HepG2 (cell line): ENCODE data around the gene CCDC93. TPM values are rescaled to one million over a fixed set of nuclear protein-coding genes. Genes with fewer than 3 reads are reported as not detected.

Experiments
- ASH2L ChIP-seq: fragments of 300-600, 200-600 bp; sonication (generic); IDR thresholded peaks from 2 replicates; pipeline ENCODE4 v1.7.0; 2017; ENCODE audit warnings: low read depth, mild to moderate bottlenecking, moderate library complexity, mixed read lengths, low read length; ENCODE audit not compliant: insufficient read length
- IRF1 ChIP-seq: sonication (generic); formaldehyde crosslinking; IDR thresholded peaks from 2 replicates; pipeline ENCODE4 v1.4.0; 2020; ENCODE audit warnings: low read depth, mild to moderate bottlenecking, missing genetic modification reagents
- MTERF4 ChIP-seq: sonication (generic); formaldehyde crosslinking; IDR thresholded peaks from 2 replicates; pipeline ENCODE4 v1.8.0; 2023; ENCODE audit warnings: mild to moderate bottlenecking, missing genetic modification reagents
- NR2F1 ChIP-seq, 2 experiments: fragments of 450-650 bp in 1 of 2; formaldehyde crosslinking in 1 of 2; IDR thresholded peaks; 2 replicates each; pipeline versions ENCODE4 v1.5.0 to v1.6.1; 2016 to 2020; ENCODE audit warnings: mild to moderate bottlenecking in 1 of 2, missing compliant biosample characterization in 1 of 2, missing genetic modification reagents in 1 of 2, moderate library complexity in 1 of 2
- RBM22 ChIP-seq: fragments of 200-400 bp; formaldehyde crosslinking; optimal IDR thresholded peaks from 2 replicates; pipeline ENCODE3; 2017; ENCODE audit warnings: mild to moderate bottlenecking, low read length, moderate library complexity
- TGIF2 ChIP-seq: IDR thresholded peaks from 2 replicates; pipeline ENCODE4 v1.6.1; 2016; ENCODE audit warnings: control low read depth, missing compliant biosample characterization
- ZNF264 ChIP-seq: sonication (generic); formaldehyde crosslinking; IDR thresholded peaks from 2 replicates; pipeline ENCODE4 v1.4.0; 2020; ENCODE audit warnings: missing genetic modification reagents
- ZNF33A ChIP-seq: sonication (generic); formaldehyde crosslinking; IDR thresholded peaks from 2 replicates; pipeline ENCODE4 v1.5.1; 2020; ENCODE audit warnings: missing genetic modification reagents, mild to moderate bottlenecking, moderate library complexity, borderline replicate concordance
- ZNF430 ChIP-seq: sonication (generic); formaldehyde crosslinking; IDR thresholded peaks from 2 replicates; pipeline ENCODE4 v1.9.0; 2021; ENCODE audit warnings: mild to moderate bottlenecking, missing genetic modification reagents
- ZNF547 ChIP-seq: sonication (generic); formaldehyde crosslinking; IDR thresholded peaks from 2 replicates; pipeline ENCODE4 v1.5.1; 2020; ENCODE audit warnings: mild to moderate bottlenecking, missing genetic modification reagents
- polyA plus RNA-seq, 8 experiments: library from polyadenylated mRNA; depleted of rRNA in 3 of 8; stranded (reverse) in 7 of 8; unstranded in 1 of 8; fragments of >200 nt; fragmentation: Illumina TruSeq in 4 of 8; extraction: Trizol in 4 of 8; gene quantifications; 2 replicates each; pipeline versions ENCODE4 v1.2.1 to v1.2.3, GENCODE V29; 2011 to 2016; ENCODE audit warnings: low read depth in 4 of 8, missing spikeins in 1 of 8, mixed read lengths in 1 of 8; ENCODE audit not compliant: insufficient read depth in 1 of 8
- total RNA-seq, 5 experiments: library from RNA; depleted of rRNA; stranded (reverse); fragments of >200 nt; fragmentation: Illumina TruSeq; extraction: Trizol; gene quantifications; 2 replicates each; pipeline ENCODE4 v1.2.3, GENCODE V29; 2016; ENCODE audit warnings: low read depth in 1 of 5
- TF ChIP-seq, protein P1 (sequence below), 2 experiments: fragments of 450-650 bp in 1 of 2; sonication (generic) in 1 of 2; formaldehyde crosslinking in 1 of 2; IDR thresholded peaks; 2 replicates each; pipeline versions ENCODE4 v1.6.1 to v1.8.0; 2016 to 2022; ENCODE audit warnings: antibody characterized with exemption in 1 of 2, mild to moderate bottlenecking in 1 of 2, missing genetic modification reagents in 1 of 2
- TF ChIP-seq, protein P2 (sequence below): sonication (generic); formaldehyde crosslinking; IDR thresholded peaks from 2 replicates; pipeline ENCODE4 v1.5.1; 2020; ENCODE audit warnings: mild to moderate bottlenecking, missing genetic modification reagents, borderline replicate concordance

Gene CCDC93
- total and polyA plus RNA-seq, 2 of the 13 experiments (the other 11 are each of a cell fraction or from before 2014, with no cell fraction given): 37.2 to 53.2 TPM

- TF ChIP-seq, protein P1, sequence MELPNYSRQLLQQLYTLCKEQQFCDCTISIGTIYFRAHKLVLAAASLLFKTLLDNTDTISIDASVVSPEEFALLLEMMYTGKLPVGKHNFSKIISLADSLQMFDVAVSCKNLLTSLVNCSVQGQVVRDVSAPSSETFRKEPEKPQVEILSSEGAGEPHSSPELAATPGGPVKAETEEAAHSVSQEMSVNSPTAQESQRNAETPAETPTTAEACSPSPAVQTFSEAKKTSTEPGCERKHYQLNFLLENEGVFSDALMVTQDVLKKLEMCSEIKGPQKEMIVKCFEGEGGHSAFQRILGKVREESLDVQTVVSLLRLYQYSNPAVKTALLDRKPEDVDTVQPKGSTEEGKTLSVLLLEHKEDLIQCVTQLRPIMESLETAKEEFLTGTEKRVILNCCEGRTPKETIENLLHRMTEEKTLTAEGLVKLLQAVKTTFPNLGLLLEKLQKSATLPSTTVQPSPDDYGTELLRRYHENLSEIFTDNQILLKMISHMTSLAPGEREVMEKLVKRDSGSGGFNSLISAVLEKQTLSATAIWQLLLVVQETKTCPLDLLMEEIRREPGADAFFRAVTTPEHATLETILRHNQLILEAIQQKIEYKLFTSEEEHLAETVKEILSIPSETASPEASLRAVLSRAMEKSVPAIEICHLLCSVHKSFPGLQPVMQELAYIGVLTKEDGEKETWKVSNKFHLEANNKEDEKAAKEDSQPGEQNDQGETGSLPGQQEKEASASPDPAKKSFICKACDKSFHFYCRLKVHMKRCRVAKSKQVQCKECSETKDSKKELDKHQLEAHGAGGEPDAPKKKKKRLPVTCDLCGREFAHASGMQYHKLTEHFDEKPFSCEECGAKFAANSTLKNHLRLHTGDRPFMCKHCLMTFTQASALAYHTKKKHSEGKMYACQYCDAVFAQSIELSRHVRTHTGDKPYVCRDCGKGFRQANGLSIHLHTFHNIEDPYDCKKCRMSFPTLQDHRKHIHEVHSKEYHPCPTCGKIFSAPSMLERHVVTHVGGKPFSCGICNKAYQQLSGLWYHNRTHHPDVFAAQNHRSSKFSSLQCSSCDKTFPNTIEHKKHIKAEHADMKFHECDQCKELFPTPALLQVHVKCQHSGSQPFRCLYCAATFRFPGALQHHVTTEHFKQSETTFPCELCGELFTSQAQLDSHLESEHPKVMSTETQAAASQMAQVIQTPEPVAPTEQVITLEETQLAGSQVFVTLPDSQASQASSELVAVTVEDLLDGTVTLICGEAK (IDR thresholded peaks at IDR 0.05): no peak
- TF ChIP-seq, protein P1 (CRISPR knock-in tag; IDR thresholded peaks at IDR 0.05): no peak
- TF ChIP-seq, protein P2, sequence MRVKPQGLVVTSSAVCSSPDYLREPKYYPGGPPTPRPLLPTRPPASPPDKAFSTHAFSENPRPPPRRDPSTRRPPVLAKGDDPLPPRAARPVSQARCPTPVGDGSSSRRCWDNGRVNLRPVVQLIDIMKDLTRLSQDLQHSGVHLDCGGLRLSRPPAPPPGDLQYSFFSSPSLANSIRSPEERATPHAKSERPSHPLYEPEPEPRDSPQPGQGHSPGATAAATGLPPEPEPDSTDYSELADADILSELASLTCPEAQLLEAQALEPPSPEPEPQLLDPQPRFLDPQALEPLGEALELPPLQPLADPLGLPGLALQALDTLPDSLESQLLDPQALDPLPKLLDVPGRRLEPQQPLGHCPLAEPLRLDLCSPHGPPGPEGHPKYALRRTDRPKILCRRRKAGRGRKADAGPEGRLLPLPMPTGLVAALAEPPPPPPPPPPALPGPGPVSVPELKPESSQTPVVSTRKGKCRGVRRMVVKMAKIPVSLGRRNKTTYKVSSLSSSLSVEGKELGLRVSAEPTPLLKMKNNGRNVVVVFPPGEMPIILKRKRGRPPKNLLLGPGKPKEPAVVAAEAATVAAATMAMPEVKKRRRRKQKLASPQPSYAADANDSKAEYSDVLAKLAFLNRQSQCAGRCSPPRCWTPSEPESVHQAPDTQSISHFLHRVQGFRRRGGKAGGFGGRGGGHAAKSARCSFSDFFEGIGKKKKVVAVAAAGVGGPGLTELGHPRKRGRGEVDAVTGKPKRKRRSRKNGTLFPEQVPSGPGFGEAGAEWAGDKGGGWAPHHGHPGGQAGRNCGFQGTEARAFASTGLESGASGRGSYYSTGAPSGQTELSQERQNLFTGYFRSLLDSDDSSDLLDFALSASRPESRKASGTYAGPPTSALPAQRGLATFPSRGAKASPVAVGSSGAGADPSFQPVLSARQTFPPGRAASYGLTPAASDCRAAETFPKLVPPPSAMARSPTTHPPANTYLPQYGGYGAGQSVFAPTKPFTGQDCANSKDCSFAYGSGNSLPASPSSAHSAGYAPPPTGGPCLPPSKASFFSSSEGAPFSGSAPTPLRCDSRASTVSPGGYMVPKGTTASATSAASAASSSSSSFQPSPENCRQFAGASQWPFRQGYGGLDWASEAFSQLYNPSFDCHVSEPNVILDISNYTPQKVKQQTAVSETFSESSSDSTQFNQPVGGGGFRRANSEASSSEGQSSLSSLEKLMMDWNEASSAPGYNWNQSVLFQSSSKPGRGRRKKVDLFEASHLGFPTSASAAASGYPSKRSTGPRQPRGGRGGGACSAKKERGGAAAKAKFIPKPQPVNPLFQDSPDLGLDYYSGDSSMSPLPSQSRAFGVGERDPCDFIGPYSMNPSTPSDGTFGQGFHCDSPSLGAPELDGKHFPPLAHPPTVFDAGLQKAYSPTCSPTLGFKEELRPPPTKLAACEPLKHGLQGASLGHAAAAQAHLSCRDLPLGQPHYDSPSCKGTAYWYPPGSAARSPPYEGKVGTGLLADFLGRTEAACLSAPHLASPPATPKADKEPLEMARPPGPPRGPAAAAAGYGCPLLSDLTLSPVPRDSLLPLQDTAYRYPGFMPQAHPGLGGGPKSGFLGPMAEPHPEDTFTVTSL (CRISPR knock-in tag): no peak; the same call in 1 of the 2 replicates
- TF ChIP-seq ZNF33A (CRISPR knock-in tag) (no peak), NR2F1 (CRISPR knock-in tag; IDR thresholded peaks at IDR 0.05) (no peak), ZNF547 (CRISPR knock-in tag) (no peak), TGIF2 (CRISPR knock-in tag) (no peak; the same call in 1 of the 2 replicates), ASH2L (no peak), RBM22 (no peak), MTERF4 (CRISPR knock-in tag) (no peak), ZNF430 (no peak), ZNF264 (no peak), IRF1 (CRISPR knock-in tag) (no peak)
These were observed 598 bp downstream of the CCDC93 start (continued) for GRCh38 chr2:118013221-118013723.
